ENCODE data around the gene METTL8. TPM values are rescaled to one million over a fixed set of nuclear protein-coding genes. Genes with fewer than 3 reads are reported as not detected.
A peak's percentile ranks its signal among the peaks of the same experiment; 100 is the strongest.

METTL8 gene
- 15.0 and 33.7 TPM in 2 replicates for total RNA-seq

DNA sequence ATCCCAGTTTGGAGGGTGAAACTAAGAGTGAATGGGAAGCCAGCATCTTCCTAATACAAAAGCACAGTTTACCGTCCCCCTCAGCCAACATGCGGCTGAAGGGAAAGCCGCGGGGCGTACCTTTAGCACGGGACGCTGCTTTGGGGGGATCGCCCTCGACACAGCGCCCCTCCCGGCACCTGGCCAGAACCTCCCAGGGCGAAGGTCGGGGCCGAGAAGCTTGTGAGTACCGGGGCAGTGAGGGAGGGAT, at the start of gene METTL8:
METTL8 (minus strand) TSS at position 228 of the 250 bp plus-strand sequence. CDS start 41,805 bp downstream, outside the sequence.
- no peak for TF ChIP-seq CTCF (IDR thresholded peaks at IDR 0.05; ENCODE audit: insufficient read depth, low read length, severe bottlenecking)
- H3K27me3 ChIP-seq (ENCODE audit: control insufficient read depth, insufficient read depth, low read length): no peaks in the 10 kb centered on the region
- no peak for DNase-seq (ENCODE audit: low read depth)
- FAIRE-seq: no peak
- H3K4me3 ChIP-seq (ENCODE audit: low read depth, low read length): peak within 1 kb of the TSS; percentile 79
- peaks cover 4% of the 10 kb centered on the region for H3K36me3 ChIP-seq (ENCODE audit: control insufficient read depth, insufficient read depth, low read length)

- Histone ChIP-seq H3K36me3 (ENCODE audit: control insufficient read depth, insufficient read depth, low read length) (no peaks in the 10 kb centered on the region), H3K4me3 (ENCODE audit: low read depth, low read length) (no peak overlapping the region), H3K27me3 (ENCODE audit: control insufficient read depth, insufficient read depth, low read length) (no peaks in the 10 kb centered on the region)
- no peak for DNase-seq (ENCODE audit: low read depth)
- FAIRE-seq: peak; percentile 70
- no peak for TF ChIP-seq CTCF (IDR thresholded peaks at IDR 0.05; ENCODE audit: insufficient read depth, low read length, severe bottlenecking)
These were observed 49.1 kb upstream of the METTL8 start for GRCh38 chr2:171482877-171483276.

- DNase-seq (ENCODE audit: low read depth) (no peak), FAIRE-seq (no peak)
- no peaks in the 10 kb centered on the region for H3K36me3 ChIP-seq (ENCODE audit: control insufficient read depth, insufficient read depth, low read length)
- no peak overlapping the region for H3K4me3 ChIP-seq (ENCODE audit: low read depth, low read length)
- H3K27me3 ChIP-seq (ENCODE audit: control insufficient read depth, insufficient read depth, low read length): no peaks in the 10 kb centered on the region
- TF ChIP-seq CTCF (IDR thresholded peaks at IDR 0.05; ENCODE audit: insufficient read depth, low read length, severe bottlenecking): no peak
These were observed 48.5 kb upstream of the METTL8 start for GRCh38 chr2:171482308-171482707.

DNA sequence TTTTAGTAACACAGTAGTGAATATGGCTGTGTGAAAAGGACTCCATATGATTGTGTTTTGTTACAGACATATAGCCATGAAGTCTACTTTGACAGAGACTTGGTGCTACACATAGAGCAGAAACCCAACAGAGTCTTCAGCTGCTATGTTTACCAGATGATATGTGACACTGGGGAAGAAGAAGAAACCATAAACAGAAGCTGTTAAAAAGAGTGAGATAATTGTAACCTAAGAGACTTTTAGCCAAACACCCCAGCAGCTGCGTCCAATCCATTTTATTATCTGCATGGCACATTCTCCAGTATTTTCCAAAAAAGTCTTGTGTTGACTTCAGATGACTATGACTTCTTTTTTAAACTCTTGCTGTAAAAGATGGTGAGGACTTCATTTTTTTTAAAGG, 47.1 kb upstream of the METTL8 start:
- TF ChIP-seq CTCF (IDR thresholded peaks at IDR 0.05; ENCODE audit: insufficient read depth, low read length, severe bottlenecking): no peak
- Histone ChIP-seq H3K4me3 (ENCODE audit: low read depth, low read length) (no peak overlapping the region), H3K27me3 (ENCODE audit: control insufficient read depth, insufficient read depth, low read length) (no peaks in the 10 kb centered on the region), H3K36me3 (ENCODE audit: control insufficient read depth, insufficient read depth, low read length) (no peaks in the 10 kb centered on the region)
- FAIRE-seq (no peak), DNase-seq (ENCODE audit: low read depth) (no peak)

- H3K36me3 ChIP-seq (ENCODE audit: control insufficient read depth, insufficient read depth, low read length): no peaks in the 10 kb centered on the region
These were observed 45.5 kb upstream of the METTL8 start for GRCh38 chr2:171479154-171479814.

More at GRCh38 chr2:171479154-171479814, 45.5 kb upstream of the METTL8 start:
- Histone ChIP-seq H3K27me3 (ENCODE audit: control insufficient read depth, insufficient read depth, low read length) (no peaks in the 10 kb centered on the region), H3K4me3 (ENCODE audit: low read depth, low read length) (no peak overlapping the region)
- FAIRE-seq (no peak), DNase-seq (ENCODE audit: low read depth) (peak; percentile 17)
- no peak for TF ChIP-seq CTCF (IDR thresholded peaks at IDR 0.05; ENCODE audit: insufficient read depth, low read length, severe bottlenecking)

All from bronchial epithelial cell (primary cell).